H9 (cell line): ENCODE measurements around the gene CDH3. TPM values are rescaled to one million over a fixed set of nuclear protein-coding genes. Genes with fewer than 3 reads are reported as not detected.

ENCODE experiments used
- DNase-seq: peaks from one replicate; pipeline ENCODE4 v3.0.0-alpha.2; 2017
- H2AFZ ChIP-seq: one replicate; pipeline ENCODE4 v1.6.1; 2013; ENCODE audit warnings: mild to moderate bottlenecking, low read length, control low read depth, moderate library complexity
- H2AK5ac ChIP-seq: 2 replicates; pipeline ENCODE4 v1.6.1; 2013; ENCODE audit warnings: low read length, control low read depth, mixed read lengths; ENCODE audit not compliant: insufficient read length
- H2BK120ac ChIP-seq: one replicate; pipeline ENCODE4 v1.6.1; 2013; ENCODE audit warnings: low read depth, mild to moderate bottlenecking, low read length, control low read depth, inconsistent platforms; ENCODE audit not compliant: poor library complexity, severe bottlenecking
- H2BK12ac ChIP-seq: 2 replicates; pipeline ENCODE4 v1.6.1; 2013; ENCODE audit warnings: low read length, control low read depth, mixed read lengths, low read depth; ENCODE audit not compliant: insufficient read length
- H2BK15ac ChIP-seq: 2 replicates; pipeline ENCODE4 v1.6.1; 2013; ENCODE audit warnings: low read depth, low read length, control low read depth
- H2BK20ac ChIP-seq: one replicate; pipeline ENCODE4 v1.6.1; 2013; ENCODE audit warnings: low read depth, mild to moderate bottlenecking, low read length, control low read depth, inconsistent platforms; ENCODE audit not compliant: poor library complexity, severe bottlenecking
- H2BK5ac ChIP-seq: 2 replicates; pipeline ENCODE4 v1.6.1; 2013; ENCODE audit warnings: low read length, control low read depth, mixed read lengths; ENCODE audit not compliant: insufficient read length
- H3K14ac ChIP-seq: 2 replicates; pipeline ENCODE4 v1.6.1; 2013; ENCODE audit warnings: low read length, control low read depth; ENCODE audit not compliant: insufficient read depth
- H3K18ac ChIP-seq: 2 replicates; pipeline ENCODE4 v1.6.1; 2013; ENCODE audit warnings: low read depth, mild to moderate bottlenecking, mixed read lengths, low read length, control low read depth; ENCODE audit not compliant: insufficient read length
- H3K23ac ChIP-seq: 2 replicates; pipeline ENCODE4 v1.6.1; 2013; ENCODE audit warnings: low read length, control low read depth, mixed read lengths, low read depth; ENCODE audit not compliant: insufficient read length
- H3K23me2 ChIP-seq: 2 replicates; pipeline ENCODE4 v1.6.1; 2013; ENCODE audit warnings: low read depth, mild to moderate bottlenecking, mixed read lengths, low read length, control low read depth; ENCODE audit not compliant: insufficient read length, poor library complexity, severe bottlenecking
- H3K27ac ChIP-seq: 2 replicates; pipeline ENCODE4 v1.5.1; 2013; ENCODE audit warnings: low read length, control low read depth, mixed read lengths, low read depth; ENCODE audit not compliant: insufficient read length
- H3K27me3 ChIP-seq: 2 replicates; pipeline ENCODE4 v1.6.1; 2013; ENCODE audit warnings: low read length, control low read depth, inconsistent platforms; ENCODE audit not compliant: insufficient read depth
- H3K4ac ChIP-seq: 2 replicates; pipeline ENCODE4 v1.6.1; 2013; ENCODE audit warnings: low read depth, mild to moderate bottlenecking, control low read depth, inconsistent platforms, low read length, moderate library complexity
- H3K4me1 ChIP-seq: 2 replicates; pipeline ENCODE4 v1.6.1; 2013; ENCODE audit warnings: low read length, control low read depth, inconsistent platforms; ENCODE audit not compliant: insufficient read depth
- H3K4me2 ChIP-seq: 2 replicates; pipeline ENCODE4 v1.6.1; 2013; ENCODE audit warnings: low read length, control low read depth, mixed read lengths; ENCODE audit not compliant: insufficient read length, insufficient read depth
- H3K56ac ChIP-seq: 2 replicates; pipeline ENCODE4 v1.6.1; 2013; ENCODE audit warnings: low read depth, mild to moderate bottlenecking, mixed read lengths, low read length, control low read depth; ENCODE audit not compliant: insufficient read length
- H3K79me1 ChIP-seq: 2 replicates; pipeline ENCODE4 v1.6.1; 2013; ENCODE audit warnings: low read depth, mild to moderate bottlenecking, moderate library complexity, low read length, control low read depth, inconsistent platforms; ENCODE audit not compliant: insufficient read depth, poor library complexity, severe bottlenecking
- H3K79me2 ChIP-seq: 2 replicates; pipeline ENCODE4 v1.6.1; 2013; ENCODE audit warnings: low read length, control low read depth, inconsistent platforms; ENCODE audit not compliant: insufficient read depth
- H3K9ac ChIP-seq: 2 replicates; pipeline ENCODE4 v1.6.1; 2013; ENCODE audit warnings: low read length, control low read depth, mixed read lengths; ENCODE audit not compliant: insufficient read length; ENCODE audit errors: extremely low read depth
- H3K9me3 ChIP-seq: one replicate; pipeline ENCODE4 v1.6.1; 2013; ENCODE audit warnings: low read depth, low read length, inconsistent platforms; ENCODE audit not compliant: control insufficient read depth
- H3T11ph ChIP-seq: one replicate; pipeline ENCODE4 v1.6.1; 2013; ENCODE audit warnings: mild to moderate bottlenecking, low read length, control low read depth, inconsistent platforms
- H4K20me1 ChIP-seq: one replicate; pipeline ENCODE4 v1.6.1; 2013; ENCODE audit not compliant: control insufficient read depth, insufficient read length, insufficient read depth
- H4K5ac ChIP-seq: 2 replicates; pipeline ENCODE4 v1.6.1; 2013; ENCODE audit warnings: low read depth, mild to moderate bottlenecking, mixed read lengths, low read length, control low read depth; ENCODE audit not compliant: insufficient read length
- H4K8ac ChIP-seq: replicated peaks from 2 replicates; pipeline ENCODE4 v1.6.1; 2013; ENCODE audit warnings: low read length, control low read depth, mixed read lengths, low read depth; ENCODE audit not compliant: insufficient read length
- H4K91ac ChIP-seq: 2 replicates; pipeline ENCODE4 v1.6.1; 2013; ENCODE audit warnings: low read depth, mild to moderate bottlenecking, moderate library complexity, mixed read lengths, low read length, control low read depth; ENCODE audit not compliant: insufficient read length
- H3K27ac Mint-ChIP-seq, 3 experiments: 2 replicates in 2 of 3; 3 replicates in 1 of 3; pipeline ENCODE4 v1.8.0; 2020 to 2021; ENCODE audit warnings: mixed read lengths in 3 of 3, mild to moderate bottlenecking in 1 of 3, moderate library complexity in 1 of 3
- H3K27me3 Mint-ChIP-seq: 2 replicates; pipeline ENCODE4 v1.8.0; 2021; ENCODE audit warnings: low read depth, mild to moderate bottlenecking, moderate library complexity, mixed read lengths
- H3K36me3 Mint-ChIP-seq, 3 experiments: 2 replicates in 2 of 3; 3 replicates in 1 of 3; pipeline ENCODE4 v1.8.0; 2020 to 2021; ENCODE audit warnings: low read depth in 3 of 3, mixed read lengths in 3 of 3; ENCODE audit not compliant: insufficient read depth in 1 of 3
- H3K4me1 Mint-ChIP-seq, 2 experiments: 2 replicates each; pipeline ENCODE4 v1.8.0; 2020; ENCODE audit warnings: mixed read lengths in 2 of 2
- H3K4me3 Mint-ChIP-seq, 2 experiments: 2 replicates in 1 of 2; 3 replicates in 1 of 2; pipeline ENCODE4 v1.8.0; 2020 to 2021; ENCODE audit warnings: mild to moderate bottlenecking in 2 of 2, mixed read lengths in 2 of 2, moderate library complexity in 1 of 2
- H3K9me3 Mint-ChIP-seq, 2 experiments: 2 replicates in 1 of 2; 3 replicates in 1 of 2; pipeline ENCODE4 v1.8.0; 2020; ENCODE audit warnings: mild to moderate bottlenecking in 2 of 2, mixed read lengths in 2 of 2, moderate library complexity in 1 of 2
- CTCF ChIP-seq: fragments of 200-600 bp; sonication (generic); conservative IDR thresholded peaks from 3 replicates; pipeline ENCODE4 v1.8.0; 2021; ENCODE audit warnings: antibody characterized with exemption, mild to moderate bottlenecking
- WGBS: extraction: QIAGEN DNeasy Blood & Tissue Kit; methylation state at CpG from one replicate; pipeline ENCODE4 v1.1.7; 2013; ENCODE audit warnings: missing lambda C conversion rate, low lambda C conversion rate, mixed read lengths; ENCODE audit not compliant: insufficient read length; ENCODE audit errors: extremely low coverage; 5-methylcytosine and 5-hydroxymethylcytosine counted together
- total RNA-seq: library from RNA; stranded (reverse); gene quantifications from 2 replicates; pipeline ENCODE4 v1.2.1, GENCODE V29; 2021

CDH3 gene
- total RNA-seq, 1 experiment from 2014 or later = 97.2 TPM

GRCh38 chr16:68608330-68608729 lies 36.8 kb upstream of the CDH3 start:
- H2BK15ac ChIP-seq = no peak overlapping the region
- H2AK5ac ChIP-seq = no peak overlapping the region
- no peaks in the 10 kb centered on the region for H3K79me2 ChIP-seq
- no peak overlapping the region for H2AFZ ChIP-seq
- H4K8ac ChIP-seq = no peak overlapping the region
- H3K56ac ChIP-seq = no peak overlapping the region
- no peaks in the 10 kb centered on the region for H3K27me3 ChIP-seq
- no peak overlapping the region for H3K23ac ChIP-seq
- H2BK5ac ChIP-seq = no peak overlapping the region
- H3K9ac ChIP-seq = no peak overlapping the region
- H3K36me3 Mint-ChIP-seq = no peaks in the 10 kb centered on the region
- no peak overlapping the region for H3K4me3 Mint-ChIP-seq
- no peaks in the 10 kb centered on the region for H3K23me2 ChIP-seq
- H3K9me3 ChIP-seq = no peaks in the 10 kb centered on the region
- H3K4me2 ChIP-seq = no peak overlapping the region
- no peak overlapping the region for H2BK20ac ChIP-seq
- no peaks in the 10 kb centered on the region; the same call in 1 of the 2 replicates for H3K27me3 Mint-ChIP-seq
- H3K27ac ChIP-seq = no peak overlapping the region
- H3K18ac ChIP-seq = no peak overlapping the region
- H3K9me3 Mint-ChIP-seq = peaks cover under 1% of the 10 kb centered on the region in 2 experiments; a peak in 2 of 5 replicates
- H3K4me1 Mint-ChIP-seq = peaks cover 11% of the 10 kb centered on the region in 2 experiments
- H3T11ph ChIP-seq = no peak overlapping the region
- no peak overlapping the region for H3K27ac Mint-ChIP-seq
- H3K4ac ChIP-seq = no peak overlapping the region
- no CpG with 5 or more reads among the region's 2 CpGs for WGBS
- H4K91ac ChIP-seq = no peak overlapping the region
- no peak for DNase-seq
- H2BK120ac ChIP-seq = no peak overlapping the region
- no peak for TF ChIP-seq CTCF
- no peaks in the 10 kb centered on the region for H4K20me1 ChIP-seq
- no peak overlapping the region for H4K5ac ChIP-seq
- no peak overlapping the region for H3K14ac ChIP-seq
- H3K79me1 ChIP-seq = no peaks in the 10 kb centered on the region
- H3K4me1 ChIP-seq = no peaks in the 10 kb centered on the region
- H2BK12ac ChIP-seq = no peak overlapping the region
